HG03520 (cell line): ENCODE measurements around the gene DOK1.

Experiments
- ATAC-seq: cut with Tn5 transposase; IDR thresholded peaks from one replicate; pipeline ENCODE4 v1.9.1; 2021; ENCODE audit warnings: mild to moderate bottlenecking, moderate library complexity; ENCODE audit not compliant: unreplicated experiment

DOK1 gene

GRCh38 chr2:74553892-74554819 lies at the start of gene DOK1, which contains the start of gene LOXL3:
TSS of gene DOK1 (plus strand) at chr2:74554720. CDS start at chr2:74554755, 35 bp downstream.
TSS of gene LOXL3 (minus strand) at chr2:74553942. CDS start at chr2:74552634, 1,308 bp downstream.
- ATAC-seq: peak; percentile 43

- ATAC-seq: no peak
Observed at GRCh38 chr2:74505448-74506246, 48.9 kb upstream of the DOK1 start.

- ATAC-seq: peak; percentile 82
Observed at GRCh38 chr2:74507145-74507925, 47.2 kb upstream of the DOK1 start, which contains the start of gene PCGF1. TSS of gene PCGF1 (minus strand) at chr2:74507695. CDS start at chr2:74507668, 27 bp downstream.

GRCh38 chr2:74507926-74508520 lies 46.5 kb upstream of the DOK1 start:
- peak; percentile 10 for ATAC-seq

GRCh38 chr2:74510272-74510671 lies 44.2 kb upstream of the DOK1 start:
- ATAC-seq: no peak

GRCh38 chr2:74511104-74511989 lies 43.2 kb upstream of the DOK1 start:
- no peak for ATAC-seq

- no peak for ATAC-seq
Observed at GRCh38 chr2:74512744-74513604, 41.5 kb upstream of the DOK1 start.

GRCh38 chr2:74513605-74514367 lies 40.7 kb upstream of the DOK1 start:
- no peak for ATAC-seq

GRCh38 chr2:74514368-74515270 lies 39.9 kb upstream of the DOK1 start, which contains the start of gene TLX2:
TSS of gene TLX2 (plus strand) at chr2:74514450. CDS start at chr2:74514807, 357 bp downstream.
- ATAC-seq: no peak

GRCh38 chr2:74515271-74515980 lies 39.1 kb upstream of the DOK1 start:
- no peak for ATAC-seq

- no peak for ATAC-seq
Observed at GRCh38 chr2:74515981-74516633, 38.4 kb upstream of the DOK1 start.

- ATAC-seq: no peak
Observed at GRCh38 chr2:74516650-74517049, 37.9 kb upstream of the DOK1 start.

GRCh38 chr2:74522516-74522915 lies 32.0 kb upstream of the DOK1 start:
- ATAC-seq: no peak

- ATAC-seq: no peak
Observed at GRCh38 chr2:74524005-74524404, 30.5 kb upstream of the DOK1 start.

- no peak for ATAC-seq
Observed at GRCh38 chr2:74524955-74525716, 29.4 kb upstream of the DOK1 start.
